H1 (cell line): ENCODE measurements around the gene CLEC2B. TPM values are rescaled to one million over a fixed set of nuclear protein-coding genes. Genes with fewer than 3 reads are reported as not detected.

Experiments
- CTCF ChIA-PET: fragments of 300-600 bp; sonication (Branson Sonifier 250); formaldehyde crosslinking; loops from one replicate; lab custom pipeline; 2021; ENCODE audit not compliant: partially characterized antibody; lab: Charles Lee
- POLR2A ChIA-PET: fragments of 300-600 bp; sonication (Branson Sonifier 250); formaldehyde crosslinking; loops from one replicate; lab custom pipeline; 2021; ENCODE audit warnings: inconsistent platforms; ENCODE audit not compliant: partially characterized antibody; lab: Charles Lee
- DNase-seq, 2 experiments: peaks; one replicate each; pipeline versions ENCODE4 v3.0.0 to v3.0.0-alpha.2; 2010 to 2022; ENCODE audit warnings: low spot score in 2 of 2, low read depth in 1 of 2, mixed read lengths in 1 of 2
- FAIRE-seq: peaks from 2 replicates; lab custom pipeline; 2011; peaks lifted over from hg19 to GRCh38; lab: Jason Lieb, UNC
- H2AFZ ChIP-seq: 2 replicates; pipeline ENCODE4 v1.8.1; 2012; ENCODE audit warnings: low read length, inconsistent platforms
- H2AK5ac ChIP-seq: 2 replicates; pipeline ENCODE4 v1.6.1; 2013; ENCODE audit warnings: low read depth, low read length
- H2BK120ac ChIP-seq: replicated peaks from 2 replicates; pipeline ENCODE3; 2013; ENCODE audit warnings: low read depth, low read length, inconsistent platforms
- H2BK12ac ChIP-seq: 2 replicates; pipeline ENCODE4 v1.6.1; 2013; ENCODE audit warnings: low read depth, low read length
- H2BK15ac ChIP-seq: 2 replicates; pipeline ENCODE4 v1.6.1; 2013; ENCODE audit warnings: low read length
- H2BK20ac ChIP-seq: 2 replicates; pipeline ENCODE4 v1.6.1; 2013; ENCODE audit warnings: low read length
- H2BK5ac ChIP-seq: 2 replicates; pipeline ENCODE4 v1.6.1; 2013; ENCODE audit warnings: low read depth, low read length
- H3K14ac ChIP-seq: 2 replicates; pipeline ENCODE4 v1.6.1; 2013; ENCODE audit warnings: inconsistent platforms; ENCODE audit not compliant: insufficient read length
- H3K18ac ChIP-seq: 2 replicates; pipeline ENCODE4 v1.6.1; 2013; ENCODE audit warnings: low read length; ENCODE audit errors: extremely low read depth
- H3K23ac ChIP-seq: 2 replicates; pipeline ENCODE4 v1.6.1; 2013; ENCODE audit warnings: inconsistent platforms; ENCODE audit not compliant: insufficient read length
- H3K23me2 ChIP-seq: 2 replicates; pipeline ENCODE4 v1.6.1; 2013; ENCODE audit warnings: low read depth, low read length
- H3K27ac ChIP-seq: 2 replicates; pipeline ENCODE4 v1.6.1; 2011; ENCODE audit warnings: low read depth, low read length, inconsistent platforms
- H3K27me3 ChIP-seq, 4 experiments: replicated peaks in 1 of 4; 1 replicate in 1 of 4; 2 replicates in 3 of 4; pipeline versions ENCODE4 v1.6.1 to v1.8.1; 2011 to 2013; ENCODE audit warnings: low read length in 3 of 4, mild to moderate bottlenecking in 3 of 4, inconsistent platforms in 2 of 4, mixed read lengths in 2 of 4, moderate library complexity in 1 of 4; ENCODE audit not compliant: control insufficient read depth in 3 of 4, insufficient read depth in 3 of 4; ENCODE audit errors: extremely low read depth in 1 of 4
- H3K36me3 ChIP-seq, 4 experiments: 2 replicates each; pipeline versions ENCODE4 v1.6.1 to v1.8.1; 2011 to 2013; ENCODE audit warnings: mild to moderate bottlenecking in 4 of 4, low read length in 3 of 4, moderate library complexity in 2 of 4, control low read depth in 1 of 4, inconsistent platforms in 1 of 4; ENCODE audit not compliant: insufficient read depth in 4 of 4, control insufficient read depth in 2 of 4
- H3K4ac ChIP-seq: replicated peaks from 2 replicates; pipeline ENCODE3; 2013; ENCODE audit warnings: low read length, low read depth, mixed read lengths, inconsistent platforms; ENCODE audit not compliant: insufficient read length
- H3K4me1 ChIP-seq, 4 experiments: replicated peaks in 1 of 4; 1 replicate in 1 of 4; 2 replicates in 3 of 4; pipeline versions ENCODE4 v1.6.1 to v1.8.1; 2011 to 2013; ENCODE audit warnings: low read length in 3 of 4, inconsistent platforms in 2 of 4, mixed read lengths in 1 of 4; ENCODE audit not compliant: insufficient read depth in 4 of 4, control insufficient read depth in 3 of 4
- H3K4me2 ChIP-seq, 2 experiments: 2 replicates each; pipeline versions ENCODE4 v1.6.1 to v1.8.1; 2011 to 2013; ENCODE audit warnings: low read depth in 2 of 2, low read length in 2 of 2, control low read depth in 1 of 2, inconsistent platforms in 1 of 2, mild to moderate bottlenecking in 1 of 2; ENCODE audit not compliant: insufficient read depth in 1 of 2
- H3K4me3 ChIP-seq, 4 experiments: fragments of 200-600, 300-600 bp in 1 of 4; sonication (generic), shearing (Covaris generic), sonication (Bioruptor Twin) in 1 of 4; 2 replicates each; pipeline versions ENCODE4 v1.5.1 to v1.8.1; 2011 to 2016; ENCODE audit warnings: low read length in 4 of 4, low read depth in 3 of 4, control low read depth in 2 of 4, inconsistent platforms in 2 of 4, mild to moderate bottlenecking in 2 of 4, mixed read lengths in 1 of 4, moderate library complexity in 1 of 4; ENCODE audit not compliant: insufficient read depth in 2 of 4; ENCODE audit errors: extremely low read depth in 1 of 4
- H3K56ac ChIP-seq: replicated peaks from 2 replicates; pipeline ENCODE3; 2013; ENCODE audit warnings: low read depth, mild to moderate bottlenecking, mixed read lengths, low read length, inconsistent platforms; ENCODE audit not compliant: insufficient read length
- H3K79me1 ChIP-seq: 2 replicates; pipeline ENCODE4 v1.6.1; 2013; ENCODE audit warnings: low read depth, low read length, control low read depth
- H3K79me2 ChIP-seq, 2 experiments: 2 replicates each; pipeline versions ENCODE4 v1.6.1 to v1.8.1; 2012 to 2013; ENCODE audit warnings: low read length in 2 of 2, mild to moderate bottlenecking in 2 of 2, inconsistent platforms in 1 of 2; ENCODE audit not compliant: insufficient read depth in 2 of 2, control insufficient read depth in 1 of 2
- H3K9ac ChIP-seq, 4 experiments: replicated peaks in 1 of 4; 1 replicate in 1 of 4; 2 replicates in 3 of 4; pipeline versions ENCODE4 v1.6.1 to v1.8.1; 2011 to 2013; ENCODE audit warnings: low read depth in 3 of 4, low read length in 3 of 4, control low read depth in 2 of 4, mild to moderate bottlenecking in 2 of 4, moderate library complexity in 2 of 4, inconsistent platforms in 1 of 4; ENCODE audit errors: extremely low read depth in 1 of 4
- H3K9me3 ChIP-seq, 2 experiments: 2 replicates each; pipeline versions ENCODE4 v1.6.1 to v1.8.1; 2012 to 2013; ENCODE audit warnings: mild to moderate bottlenecking in 2 of 2, moderate library complexity in 2 of 2, control low read depth in 1 of 2, inconsistent platforms in 1 of 2, low read depth in 1 of 2, low read length in 1 of 2, mixed read lengths in 1 of 2; ENCODE audit not compliant: insufficient read depth in 2 of 2
- H4K20me1 ChIP-seq, 2 experiments: replicated peaks in 1 of 2; 2 replicates each; pipeline versions ENCODE3 to v1.8.1; 2011 to 2013; ENCODE audit warnings: inconsistent platforms in 2 of 2, low read length in 2 of 2, mild to moderate bottlenecking in 1 of 2; ENCODE audit not compliant: insufficient read depth in 2 of 2, control insufficient read depth in 1 of 2
- H4K5ac ChIP-seq: 2 replicates; pipeline ENCODE4 v1.6.1; 2013; ENCODE audit warnings: low read length, low read depth, mixed read lengths, inconsistent platforms; ENCODE audit not compliant: insufficient read length
- H4K8ac ChIP-seq: 2 replicates; pipeline ENCODE4 v1.8.0; 2013; ENCODE audit warnings: mild to moderate bottlenecking, moderate library complexity, low read length, inconsistent platforms; ENCODE audit not compliant: insufficient read depth; ENCODE audit errors: extremely low read depth
- H4K91ac ChIP-seq: replicated peaks from 2 replicates; pipeline ENCODE3; 2013; ENCODE audit warnings: low read length, mixed read lengths, inconsistent platforms; ENCODE audit not compliant: insufficient read length
- POLR2A ChIP-seq, 2 experiments: IDR thresholded peaks; 1 replicate in 1 of 2; 2 replicates in 1 of 2; pipeline ENCODE4 v1.6.1; 2011; ENCODE audit warnings: low read depth in 2 of 2, low read length in 2 of 2, mild to moderate bottlenecking in 2 of 2; ENCODE audit errors: control extremely low read depth in 1 of 2
- RNF2 ChIP-seq: fragments of 200-900, 300-1000 bp; sonication (generic); IDR thresholded peaks from 2 replicates; pipeline ENCODE4 v1.7.1; 2016; ENCODE audit warnings: borderline replicate concordance, low read depth, mild to moderate bottlenecking, antibody characterized with exemption, low read length; ENCODE audit not compliant: poor library complexity, severe bottlenecking; ENCODE audit errors: missing control alignments
- WGBS, 2 experiments: shearing (Covaris generic) in 1 of 2; methylation state at CpG; one replicate each; pipeline versions ENCODE4 v1.1.6 to v1.1.7; 2013 to 2015; ENCODE audit warnings: low lambda C conversion rate in 2 of 2, mixed read lengths in 2 of 2, inconsistent platforms in 1 of 2, low coverage in 1 of 2, missing lambda C conversion rate in 1 of 2; ENCODE audit not compliant: insufficient replicate concordance in 2 of 2, insufficient coverage in 1 of 2, insufficient read length in 1 of 2; ENCODE audit errors: extremely low coverage in 1 of 2, missing lambda C conversion rate in 1 of 2; 5-methylcytosine and 5-hydroxymethylcytosine counted together
- polyA plus RNA-seq, 7 experiments: library from polyadenylated mRNA; depleted of rRNA in 3 of 7; stranded (reverse) in 5 of 7; unstranded in 2 of 7; fragments of >200 nt in 5 of 7; fragments of 200-250 nt in 2 of 7; gene quantifications; 1 replicate in 5 of 7; 2 replicates in 1 of 7; 4 replicates in 1 of 7; pipeline versions ENCODE4 v1.2.1 to v1.2.3, GENCODE V29; 2011 to 2013; ENCODE audit warnings: missing spikeins in 2 of 7, mixed read lengths in 2 of 7
- total RNA-seq: library from RNA; stranded (reverse); fragmentation: NEBNext Ultra II Directional; extraction: Animal tissue kit (Norgen Biotek cat#: 25700); gene quantifications from 2 replicates; pipeline ENCODE4 v1.2.1, GENCODE V29; 2021

Gene CLEC2B
- total and polyA plus RNA-seq, 2 of the 8 experiments (the other 6 are each of a cell fraction or from before 2014, with no cell fraction given) = not detected

DNA sequence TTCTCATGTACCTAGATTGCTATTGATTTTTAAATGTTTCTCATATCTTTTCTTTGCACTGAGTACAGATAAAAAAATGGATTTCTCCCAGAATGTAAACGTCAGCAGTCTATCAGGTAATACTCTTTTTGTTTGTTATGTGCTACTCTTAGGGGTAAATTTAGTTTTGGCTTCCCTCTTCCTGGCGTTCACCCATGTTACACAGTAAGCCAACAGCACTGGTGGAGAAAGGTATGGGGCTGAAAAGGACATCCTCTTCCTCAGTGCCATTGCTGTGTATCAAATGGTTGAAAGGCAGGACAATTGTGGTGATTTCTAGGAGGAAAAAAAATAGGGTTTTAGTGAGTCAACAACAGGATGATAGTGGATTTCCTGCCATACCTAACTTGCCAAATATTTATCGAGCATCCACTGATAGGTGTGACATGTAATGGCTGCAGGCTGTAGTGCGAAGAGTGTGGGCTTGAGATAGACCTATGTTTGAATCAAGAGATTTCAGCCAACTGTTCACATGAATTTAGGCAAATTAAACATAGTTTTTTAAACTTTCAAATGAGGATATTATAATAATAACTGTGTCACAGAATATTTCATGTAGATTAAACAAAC is 19.6 kb upstream of the CLEC2B start:
- no peak overlapping the region for H4K5ac ChIP-seq
- H2BK20ac ChIP-seq = no peak overlapping the region
- no peak overlapping the region for H2BK120ac ChIP-seq
- no peak overlapping the region for H3K4me3 ChIP-seq
- TF ChIP-seq POLR2A (IDR thresholded peaks at IDR 0.05; ENCODE audit: control extremely low read depth in 1 of 2, low read depth in 2 of 2, low read length in 2 of 2) (peak in 1 of 2 experiments; percentile 19; a peak in 1 of 3 replicates), RNF2 (no peak)
- TF ChIP-seq, all 59 proteins: peak for 1
- H3K36me3 ChIP-seq = no peaks in the 10 kb centered on the region; a peak in 1 of 8 replicates
- H3K4ac ChIP-seq = no peak overlapping the region
- no peak overlapping the region for H4K8ac ChIP-seq
- DNase-seq (no peak), FAIRE-seq (no peak)
- CTCF ChIA-PET = no interaction called here
- no peaks in the 10 kb centered on the region for H3K79me1 ChIP-seq
- no peak overlapping the region for H4K91ac ChIP-seq
- no peak overlapping the region for H2BK12ac ChIP-seq
- no peak overlapping the region for H3K56ac ChIP-seq
- no peaks in the 10 kb centered on the region for H3K4me1 ChIP-seq
- H2BK15ac ChIP-seq = no peak overlapping the region
- POLR2A ChIA-PET = interaction anchor here (2.4 kb wide), 1 partner anchor 19 kb away, joined by 7 read pairs; no protein-coding TSS in a partner anchor
- H2AFZ ChIP-seq = no peak overlapping the region
- H3K9me3 ChIP-seq = no peaks in the 10 kb centered on the region
- H3K18ac ChIP-seq = no peak overlapping the region
- no peak overlapping the region for H3K9ac ChIP-seq
- H2AK5ac ChIP-seq = no peak overlapping the region
- no peaks in the 10 kb centered on the region for H3K79me2 ChIP-seq
- H3K23ac ChIP-seq = no peak overlapping the region
- H3K23me2 ChIP-seq = no peaks in the 10 kb centered on the region
- no peaks in the 10 kb centered on the region for H4K20me1 ChIP-seq
- WGBS, 2 experiments = 71% methylated on average over 4 of the region's 4 CpGs; no CpG with 5 or more reads in 1 of the 2 experiments
- H2BK5ac ChIP-seq = no peak overlapping the region
- H3K14ac ChIP-seq = no peak overlapping the region
- no peaks in the 10 kb centered on the region for H3K27me3 ChIP-seq
- no peak overlapping the region for H3K4me2 ChIP-seq
- H3K27ac ChIP-seq = no peak overlapping the region
